Inferior parietal cortex (tissue), 1 donor: ENCODE data around the gene SNTG2.
A peak's percentile ranks its signal among the peaks of the same experiment; 100 is the strongest.

Source experiments
- DNase-seq: peaks from one replicate; pipeline ENCODE4 v3.0.0-alpha.2; 2016; ENCODE audit errors: extremely low spot score

SNTG2 gene

GRCh38 chr2:1002350-1002749 is 51.7 kb downstream of the SNTG2 start:
- DNase-seq: no peak

GRCh38 chr2:1004398-1004797 is 53.7 kb downstream of the SNTG2 start:
- no peak for DNase-seq

- peak; percentile 29 for DNase-seq
Observed at GRCh38 chr2:1010415-1010930, 59.8 kb downstream of the SNTG2 start.

GRCh38 chr2:1011006-1011405 is 60.4 kb downstream of the SNTG2 start:
- no peak for DNase-seq

- no peak for DNase-seq
Observed at GRCh38 chr2:1011985-1012384, 61.3 kb downstream of the SNTG2 start.

GRCh38 chr2:1014802-1015201 is 64.2 kb downstream of the SNTG2 start:
- DNase-seq: no peak

GRCh38 chr2:1016500-1016899 is 65.9 kb downstream of the SNTG2 start:
- no peak for DNase-seq

GRCh38 chr2:1017827-1018226 is 67.2 kb downstream of the SNTG2 start:
- DNase-seq: no peak

GRCh38 chr2:1020206-1020605 is 69.6 kb downstream of the SNTG2 start:
- DNase-seq: peak; percentile 8

GRCh38 chr2:1022178-1022577 is 71.5 kb downstream of the SNTG2 start:
- DNase-seq: no peak

GRCh38 chr2:1024981-1025380 is 74.3 kb downstream of the SNTG2 start:
- DNase-seq: no peak

- DNase-seq: no peak
Observed at GRCh38 chr2:1026141-1026540, 75.5 kb downstream of the SNTG2 start.

- DNase-seq: no peak
Observed at GRCh38 chr2:1028831-1029230, 78.2 kb downstream of the SNTG2 start.

GRCh38 chr2:1032030-1032429 is 81.4 kb downstream of the SNTG2 start:
- DNase-seq: no peak

- no peak for DNase-seq
Observed at GRCh38 chr2:1033069-1033468, 82.4 kb downstream of the SNTG2 start.

- DNase-seq: no peak
Observed at GRCh38 chr2:1037066-1037465, 86.4 kb downstream of the SNTG2 start.

- no peak for DNase-seq
Observed at GRCh38 chr2:1039549-1039948, 88.9 kb downstream of the SNTG2 start.

GRCh38 chr2:1041012-1041805 is 90.6 kb downstream of the SNTG2 start:
- no peak for DNase-seq

GRCh38 chr2:1045109-1045508 is 94.5 kb downstream of the SNTG2 start:
- no peak for DNase-seq

GRCh38 chr2:1046067-1046466 is 95.4 kb downstream of the SNTG2 start:
- DNase-seq: no peak

- no peak for DNase-seq
Observed at GRCh38 chr2:1047485-1047884, 96.8 kb downstream of the SNTG2 start.

- no peak for DNase-seq
Observed at GRCh38 chr2:1049691-1050090, 99.0 kb downstream of the SNTG2 start.

- DNase-seq: no peak
Observed at GRCh38 chr2:1051075-1051474, 100.4 kb downstream of the SNTG2 start.

- no peak for DNase-seq
Observed at GRCh38 chr2:1052771-1053191, 102.1 kb downstream of the SNTG2 start.
